ENCODE results near the gene CMTM6. TPM values are rescaled to one million over a fixed set of nuclear protein-coding genes. Genes with fewer than 3 reads are reported as not detected.
"Not testable (repeated sequence)": the region's sequence is repeated elsewhere in the genome, so short reads cannot be mapped to it uniquely, and the experiment has no call there.

Gene CMTM6
- total RNA-seq, 1 experiment from 2014 or later = 48.2 TPM

GRCh38 chr3:32450992-32451659 is 51.5 kb downstream of the CMTM6 start:
- Histone ChIP-seq H3K27me3 (ENCODE audit: control insufficient read depth, insufficient read depth, low read length) (no peaks in the 10 kb centered on the region), H3K4me3 (ENCODE audit: insufficient read depth, low read depth, low read length) (no peak overlapping the region), H3K36me3 (replicated peaks; ENCODE audit: control insufficient read depth, insufficient read depth, low read length) (peaks cover 4% of the 10 kb centered on the region)
- DNase-seq = no peak

DNA sequence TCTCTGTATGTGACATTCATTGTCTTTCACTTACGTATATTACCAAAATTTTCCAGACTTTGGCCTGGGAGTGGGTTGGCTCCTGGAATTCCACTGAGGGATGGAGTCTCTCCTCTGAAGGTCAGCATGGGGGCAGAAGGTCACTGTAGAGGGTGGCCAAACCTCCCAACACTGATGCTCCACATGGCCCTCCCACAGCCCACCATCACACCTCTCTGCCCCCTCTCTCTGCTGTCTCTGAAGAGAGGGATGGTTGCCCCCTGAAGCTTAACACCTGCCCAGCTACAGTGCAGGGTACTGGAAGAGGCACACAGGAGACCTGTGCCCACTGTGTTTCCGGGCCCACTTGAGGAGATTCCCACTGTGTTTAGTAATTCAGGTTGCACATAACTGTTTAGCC is 52.2 kb downstream of the CMTM6 start:
- peaks cover 4% of the 10 kb centered on the region for H3K36me3 ChIP-seq (replicated peaks; ENCODE audit: control insufficient read depth, insufficient read depth, low read length)
- H3K4me3 ChIP-seq (ENCODE audit: insufficient read depth, low read depth, low read length) = no peak overlapping the region
- H3K27me3 ChIP-seq (ENCODE audit: control insufficient read depth, insufficient read depth, low read length) = no peaks in the 10 kb centered on the region
- DNase-seq = no peak

- Histone ChIP-seq H3K36me3 (replicated peaks; ENCODE audit: control insufficient read depth, insufficient read depth, low read length) (peaks cover 4% of the 10 kb centered on the region), H3K27me3 (ENCODE audit: control insufficient read depth, insufficient read depth, low read length) (no peaks in the 10 kb centered on the region), H3K4me3 (ENCODE audit: insufficient read depth, low read depth, low read length) (no peak overlapping the region)
- no peak for DNase-seq
Measured at GRCh38 chr3:32449691-32450090, 53.0 kb downstream of the CMTM6 start.

DNA sequence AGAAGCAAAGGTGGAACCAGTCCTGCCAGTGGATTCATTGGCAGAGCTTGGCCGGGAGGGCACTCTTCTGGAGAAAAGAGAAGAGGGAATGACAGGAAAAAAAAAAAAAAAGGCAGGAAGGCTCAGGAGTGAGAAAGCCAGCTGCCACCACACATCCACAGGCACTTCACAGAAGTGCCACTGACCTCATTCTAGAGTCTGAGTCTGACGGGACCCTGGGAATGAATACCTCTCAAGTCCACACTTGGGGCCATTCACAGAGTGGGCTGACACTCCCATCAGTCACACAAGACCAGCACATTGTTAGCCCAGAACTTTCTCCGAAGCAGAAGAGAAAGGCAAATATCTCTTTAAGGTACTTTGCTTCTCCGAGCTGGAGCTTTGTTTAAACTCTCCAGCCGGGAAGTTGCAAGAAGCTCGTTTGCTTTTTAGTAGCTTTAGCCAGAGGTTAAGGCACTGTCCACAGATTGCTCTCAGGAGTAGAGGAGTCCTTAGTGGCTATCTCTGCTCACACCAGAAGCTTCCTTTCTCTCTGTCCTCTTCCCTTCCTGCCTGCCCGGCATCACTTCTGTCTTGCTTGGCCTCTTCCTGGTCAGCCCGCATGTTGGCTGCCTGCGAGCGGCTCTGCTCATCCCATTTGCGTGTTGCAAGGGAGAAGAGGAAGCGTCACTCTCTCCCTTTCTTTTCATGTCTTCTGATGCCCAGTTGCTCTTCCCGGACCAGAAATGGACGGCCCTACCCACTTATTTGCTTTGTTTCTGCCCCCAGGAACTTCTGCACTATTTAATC is 53.8 kb downstream of the CMTM6 start:
- Histone ChIP-seq H3K27me3 (ENCODE audit: control insufficient read depth, insufficient read depth, low read length) (no peaks in the 10 kb centered on the region), H3K36me3 (replicated peaks; ENCODE audit: control insufficient read depth, insufficient read depth, low read length) (peaks cover 4% of the 10 kb centered on the region)
- DNase-seq = no peak

DNA sequence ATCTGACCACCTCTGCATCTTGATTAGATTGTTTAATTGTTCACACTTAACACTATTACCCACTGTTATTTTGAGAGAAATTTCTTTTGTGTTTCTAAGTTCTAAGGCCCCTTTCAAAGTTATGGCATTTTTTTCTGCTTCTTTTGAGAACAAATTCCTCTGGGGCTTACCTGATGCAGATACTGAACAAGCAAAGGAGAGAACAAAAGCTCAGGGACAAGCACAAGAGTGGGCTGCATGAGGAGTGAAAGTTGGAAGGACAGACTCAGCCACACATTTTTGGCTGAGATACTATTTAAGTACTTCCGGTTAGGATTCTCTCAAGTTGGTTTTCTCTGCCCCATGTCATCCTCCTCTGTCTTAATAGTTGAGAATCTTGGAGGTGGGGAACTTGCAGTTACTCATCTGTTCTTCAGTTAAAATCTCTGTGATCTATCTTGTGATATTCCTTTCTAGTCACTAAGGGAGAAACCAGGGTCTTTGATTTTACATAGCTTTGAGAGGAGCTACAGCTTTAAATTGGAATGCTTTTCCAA is 54.7 kb downstream of the CMTM6 start:
- Histone ChIP-seq H3K36me3 (replicated peaks; ENCODE audit: control insufficient read depth, insufficient read depth, low read length) (peaks cover 4% of the 10 kb centered on the region), H3K27me3 (ENCODE audit: control insufficient read depth, insufficient read depth, low read length) (no peaks in the 10 kb centered on the region), H3K4me3 (ENCODE audit: insufficient read depth, low read depth, low read length) (no peak overlapping the region)
- DNase-seq = no peak

More for the DNA sequence above, 53.8 kb downstream of the CMTM6 start:
- no peak overlapping the region for H3K4me3 ChIP-seq (ENCODE audit: insufficient read depth, low read depth, low read length)

- Histone ChIP-seq H3K4me3 (ENCODE audit: insufficient read depth, low read depth, low read length) (no peak overlapping the region), H3K36me3 (replicated peaks; ENCODE audit: control insufficient read depth, insufficient read depth, low read length) (no peaks in the 10 kb centered on the region), H3K27me3 (ENCODE audit: control insufficient read depth, insufficient read depth, low read length) (no peaks in the 10 kb centered on the region)
- DNase-seq = no peak
Measured at GRCh38 chr3:32443478-32443877, 59.2 kb downstream of the CMTM6 start.

DNA sequence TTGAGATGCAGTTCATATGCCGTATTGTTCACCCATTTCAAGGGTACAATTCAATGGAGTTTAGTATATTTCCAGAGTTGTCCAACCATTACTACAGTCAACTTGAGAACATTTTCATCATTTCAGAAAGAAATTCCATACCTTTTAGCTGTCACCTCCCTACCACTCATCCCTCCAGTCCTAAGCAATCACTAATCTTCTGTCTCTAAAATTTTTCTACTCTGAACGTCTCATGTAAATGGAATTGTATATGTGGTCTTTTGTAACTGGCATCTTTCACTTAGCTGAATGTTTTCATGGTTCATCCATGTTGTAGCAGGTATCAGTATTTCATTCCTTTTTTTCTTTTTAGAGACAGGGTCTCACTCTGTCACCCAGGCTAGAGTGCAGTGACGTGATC is 59.9 kb downstream of the CMTM6 start:
- H3K27me3 ChIP-seq (ENCODE audit: control insufficient read depth, insufficient read depth, low read length) = no peaks in the 10 kb centered on the region
- H3K36me3 ChIP-seq (replicated peaks; ENCODE audit: control insufficient read depth, insufficient read depth, low read length) = no peaks in the 10 kb centered on the region
- H3K4me3 ChIP-seq (ENCODE audit: insufficient read depth, low read depth, low read length) = no peak overlapping the region
- DNase-seq = no peak

- no peak for DNase-seq
- no peaks in the 10 kb centered on the region for H3K36me3 ChIP-seq (replicated peaks; ENCODE audit: control insufficient read depth, insufficient read depth, low read length)
- no peaks in the 10 kb centered on the region for H3K27me3 ChIP-seq (ENCODE audit: control insufficient read depth, insufficient read depth, low read length)
- no peak overlapping the region for H3K4me3 ChIP-seq (ENCODE audit: insufficient read depth, low read depth, low read length)
Measured at GRCh38 chr3:32440611-32441350, 61.9 kb downstream of the CMTM6 start.

- H3K4me3 ChIP-seq (ENCODE audit: insufficient read depth, low read depth, low read length); H3K27me3 ChIP-seq (ENCODE audit: control insufficient read depth, insufficient read depth, low read length); H3K36me3 ChIP-seq (replicated peaks; ENCODE audit: control insufficient read depth, insufficient read depth, low read length); DNase-seq: not testable (repeated sequence)
Measured at GRCh38 chr3:32439421-32439820, 63.2 kb downstream of the CMTM6 start.

DNA sequence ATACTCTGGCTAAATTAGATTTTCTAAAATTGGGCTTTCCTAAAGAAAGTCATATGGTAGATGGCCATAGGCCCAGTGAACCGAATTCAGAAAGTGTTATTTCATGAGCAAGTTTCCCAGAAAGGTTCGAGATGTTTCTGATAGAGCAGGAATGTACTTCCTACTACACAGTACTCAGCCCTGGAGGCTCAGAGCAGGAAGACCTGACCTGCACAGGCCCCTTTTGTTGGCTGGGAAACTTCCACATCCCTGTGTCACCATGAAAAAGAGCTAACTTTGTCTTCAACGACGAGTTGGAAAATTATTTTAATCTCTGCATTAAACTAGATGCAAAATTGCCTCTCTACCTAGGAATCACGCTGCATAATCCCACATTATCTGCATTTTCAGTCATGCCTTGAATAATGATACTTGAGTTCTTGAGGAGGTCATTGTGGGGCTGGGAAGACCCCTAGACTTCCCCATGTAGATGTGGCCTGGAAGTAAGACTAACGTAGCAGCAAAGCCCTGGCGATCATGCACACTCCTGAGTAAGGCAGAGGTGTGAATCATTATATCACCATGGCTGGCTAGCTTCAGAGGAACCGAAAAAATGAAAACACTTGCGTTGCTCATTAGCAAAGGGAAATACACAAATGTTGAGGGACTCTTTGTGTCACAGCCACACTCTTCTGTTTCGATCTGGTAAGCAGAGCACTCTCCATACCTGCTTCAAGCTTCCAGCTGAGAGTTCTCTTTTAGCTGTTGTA is 63.9 kb downstream of the CMTM6 start:
- no peaks in the 10 kb centered on the region for H3K27me3 ChIP-seq (ENCODE audit: control insufficient read depth, insufficient read depth, low read length)
- no peak overlapping the region for H3K4me3 ChIP-seq (ENCODE audit: insufficient read depth, low read depth, low read length)
- DNase-seq = no peak
- no peaks in the 10 kb centered on the region for H3K36me3 ChIP-seq (replicated peaks; ENCODE audit: control insufficient read depth, insufficient read depth, low read length)

DNA sequence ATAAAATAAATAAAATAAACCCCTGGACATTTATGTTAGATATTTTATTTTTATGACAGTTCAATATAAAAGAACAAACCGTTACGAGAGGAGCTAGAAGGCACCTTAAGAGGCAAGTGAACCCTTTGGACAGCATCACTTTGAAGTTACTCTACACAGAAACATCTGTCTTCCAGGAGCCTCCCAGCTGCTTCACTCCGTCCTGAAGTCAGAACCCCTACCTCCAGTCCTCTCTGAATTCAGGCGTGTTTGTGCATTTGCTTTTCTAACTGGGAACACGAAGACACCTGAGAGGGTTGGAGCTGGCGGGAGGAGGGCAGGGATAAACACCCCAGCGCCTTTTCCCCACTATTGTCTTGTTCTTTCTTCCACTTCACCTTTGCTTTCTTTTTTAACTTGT is 64.8 kb downstream of the CMTM6 start:
- H3K4me3 ChIP-seq (ENCODE audit: insufficient read depth, low read depth, low read length) = no peak overlapping the region
- no peak for DNase-seq
- no peaks in the 10 kb centered on the region for H3K36me3 ChIP-seq (replicated peaks; ENCODE audit: control insufficient read depth, insufficient read depth, low read length)
- no peaks in the 10 kb centered on the region for H3K27me3 ChIP-seq (ENCODE audit: control insufficient read depth, insufficient read depth, low read length)

- Histone ChIP-seq H3K4me3 (ENCODE audit: insufficient read depth, low read depth, low read length) (no peak overlapping the region), H3K27me3 (ENCODE audit: control insufficient read depth, insufficient read depth, low read length) (no peaks in the 10 kb centered on the region), H3K36me3 (replicated peaks; ENCODE audit: control insufficient read depth, insufficient read depth, low read length) (no peaks in the 10 kb centered on the region)
- no peak for DNase-seq
Measured at GRCh38 chr3:32436816-32437189, 65.8 kb downstream of the CMTM6 start.

GRCh38 chr3:32435911-32436815 is 66.5 kb downstream of the CMTM6 start:
- H3K4me3 ChIP-seq (ENCODE audit: insufficient read depth, low read depth, low read length) = no peak overlapping the region
- no peaks in the 10 kb centered on the region; the same call in 1 of the 2 replicates for H3K36me3 ChIP-seq (replicated peaks; ENCODE audit: control insufficient read depth, insufficient read depth, low read length)
- DNase-seq = no peak
- no peaks in the 10 kb centered on the region for H3K27me3 ChIP-seq (ENCODE audit: control insufficient read depth, insufficient read depth, low read length)

Measured in H7 (cell line).